H1 (cell line): ENCODE measurements around the gene SLC35F3. TPM values are rescaled to one million over a fixed set of nuclear protein-coding genes. Genes with fewer than 3 reads are reported as not detected.
"Not testable (repeated sequence)": the region's sequence is repeated elsewhere in the genome, so short reads cannot be mapped to it uniquely, and the experiment has no call there.

Experiments
- CTCF ChIA-PET: fragments of 300-600 bp; sonication (Branson Sonifier 250); formaldehyde crosslinking; loops from one replicate; lab custom pipeline; 2021; ENCODE audit not compliant: partially characterized antibody; lab: Charles Lee
- POLR2A ChIA-PET: fragments of 300-600 bp; sonication (Branson Sonifier 250); formaldehyde crosslinking; loops from one replicate; lab custom pipeline; 2021; ENCODE audit warnings: inconsistent platforms; ENCODE audit not compliant: partially characterized antibody; lab: Charles Lee
- DNase-seq, 2 experiments: peaks; one replicate each; pipeline versions ENCODE4 v3.0.0 to v3.0.0-alpha.2; 2010 to 2022; ENCODE audit warnings: low spot score in 2 of 2, low read depth in 1 of 2, mixed read lengths in 1 of 2
- FAIRE-seq: peaks from 2 replicates; lab custom pipeline; 2011; peaks lifted over from hg19 to GRCh38; lab: Jason Lieb, UNC
- H2AFZ ChIP-seq: 2 replicates; pipeline ENCODE4 v1.8.1; 2012; ENCODE audit warnings: low read length, inconsistent platforms
- H2AK5ac ChIP-seq: 2 replicates; pipeline ENCODE4 v1.6.1; 2013; ENCODE audit warnings: low read depth, low read length
- H2BK120ac ChIP-seq: replicated peaks from 2 replicates; pipeline ENCODE3; 2013; ENCODE audit warnings: low read depth, low read length, inconsistent platforms
- H2BK12ac ChIP-seq: 2 replicates; pipeline ENCODE4 v1.6.1; 2013; ENCODE audit warnings: low read depth, low read length
- H2BK15ac ChIP-seq: 2 replicates; pipeline ENCODE4 v1.6.1; 2013; ENCODE audit warnings: low read length
- H2BK20ac ChIP-seq: 2 replicates; pipeline ENCODE4 v1.6.1; 2013; ENCODE audit warnings: low read length
- H2BK5ac ChIP-seq: 2 replicates; pipeline ENCODE4 v1.6.1; 2013; ENCODE audit warnings: low read depth, low read length
- H3K14ac ChIP-seq: 2 replicates; pipeline ENCODE4 v1.6.1; 2013; ENCODE audit warnings: inconsistent platforms; ENCODE audit not compliant: insufficient read length
- H3K18ac ChIP-seq: 2 replicates; pipeline ENCODE4 v1.6.1; 2013; ENCODE audit warnings: low read length; ENCODE audit errors: extremely low read depth
- H3K23ac ChIP-seq: 2 replicates; pipeline ENCODE4 v1.6.1; 2013; ENCODE audit warnings: inconsistent platforms; ENCODE audit not compliant: insufficient read length
- H3K23me2 ChIP-seq: 2 replicates; pipeline ENCODE4 v1.6.1; 2013; ENCODE audit warnings: low read depth, low read length
- H3K27ac ChIP-seq: 2 replicates; pipeline ENCODE4 v1.6.1; 2011; ENCODE audit warnings: low read depth, low read length, inconsistent platforms
- H3K27me3 ChIP-seq, 4 experiments: replicated peaks in 1 of 4; 1 replicate in 1 of 4; 2 replicates in 3 of 4; pipeline versions ENCODE4 v1.6.1 to v1.8.1; 2011 to 2013; ENCODE audit warnings: low read length in 3 of 4, mild to moderate bottlenecking in 3 of 4, inconsistent platforms in 2 of 4, mixed read lengths in 2 of 4, moderate library complexity in 1 of 4; ENCODE audit not compliant: control insufficient read depth in 3 of 4, insufficient read depth in 3 of 4; ENCODE audit errors: extremely low read depth in 1 of 4
- H3K36me3 ChIP-seq, 4 experiments: 2 replicates each; pipeline versions ENCODE4 v1.6.1 to v1.8.1; 2011 to 2013; ENCODE audit warnings: mild to moderate bottlenecking in 4 of 4, low read length in 3 of 4, moderate library complexity in 2 of 4, control low read depth in 1 of 4, inconsistent platforms in 1 of 4; ENCODE audit not compliant: insufficient read depth in 4 of 4, control insufficient read depth in 2 of 4
- H3K4ac ChIP-seq: replicated peaks from 2 replicates; pipeline ENCODE3; 2013; ENCODE audit warnings: low read length, low read depth, mixed read lengths, inconsistent platforms; ENCODE audit not compliant: insufficient read length
- H3K4me1 ChIP-seq, 4 experiments: replicated peaks in 1 of 4; 1 replicate in 1 of 4; 2 replicates in 3 of 4; pipeline versions ENCODE4 v1.6.1 to v1.8.1; 2011 to 2013; ENCODE audit warnings: low read length in 3 of 4, inconsistent platforms in 2 of 4, mixed read lengths in 1 of 4; ENCODE audit not compliant: insufficient read depth in 4 of 4, control insufficient read depth in 3 of 4
- H3K4me2 ChIP-seq, 2 experiments: 2 replicates each; pipeline versions ENCODE4 v1.6.1 to v1.8.1; 2011 to 2013; ENCODE audit warnings: low read depth in 2 of 2, low read length in 2 of 2, control low read depth in 1 of 2, inconsistent platforms in 1 of 2, mild to moderate bottlenecking in 1 of 2; ENCODE audit not compliant: insufficient read depth in 1 of 2
- H3K4me3 ChIP-seq, 4 experiments: fragments of 200-600, 300-600 bp in 1 of 4; sonication (generic), shearing (Covaris generic), sonication (Bioruptor Twin) in 1 of 4; 2 replicates each; pipeline versions ENCODE4 v1.5.1 to v1.8.1; 2011 to 2016; ENCODE audit warnings: low read length in 4 of 4, low read depth in 3 of 4, control low read depth in 2 of 4, inconsistent platforms in 2 of 4, mild to moderate bottlenecking in 2 of 4, mixed read lengths in 1 of 4, moderate library complexity in 1 of 4; ENCODE audit not compliant: insufficient read depth in 2 of 4; ENCODE audit errors: extremely low read depth in 1 of 4
- H3K56ac ChIP-seq: replicated peaks from 2 replicates; pipeline ENCODE3; 2013; ENCODE audit warnings: low read depth, mild to moderate bottlenecking, mixed read lengths, low read length, inconsistent platforms; ENCODE audit not compliant: insufficient read length
- H3K79me1 ChIP-seq: 2 replicates; pipeline ENCODE4 v1.6.1; 2013; ENCODE audit warnings: low read depth, low read length, control low read depth
- H3K79me2 ChIP-seq, 2 experiments: 2 replicates each; pipeline versions ENCODE4 v1.6.1 to v1.8.1; 2012 to 2013; ENCODE audit warnings: low read length in 2 of 2, mild to moderate bottlenecking in 2 of 2, inconsistent platforms in 1 of 2; ENCODE audit not compliant: insufficient read depth in 2 of 2, control insufficient read depth in 1 of 2
- H3K9ac ChIP-seq, 4 experiments: replicated peaks in 1 of 4; 1 replicate in 1 of 4; 2 replicates in 3 of 4; pipeline versions ENCODE4 v1.6.1 to v1.8.1; 2011 to 2013; ENCODE audit warnings: low read depth in 3 of 4, low read length in 3 of 4, control low read depth in 2 of 4, mild to moderate bottlenecking in 2 of 4, moderate library complexity in 2 of 4, inconsistent platforms in 1 of 4; ENCODE audit errors: extremely low read depth in 1 of 4
- H3K9me3 ChIP-seq, 2 experiments: 2 replicates each; pipeline versions ENCODE4 v1.6.1 to v1.8.1; 2012 to 2013; ENCODE audit warnings: mild to moderate bottlenecking in 2 of 2, moderate library complexity in 2 of 2, control low read depth in 1 of 2, inconsistent platforms in 1 of 2, low read depth in 1 of 2, low read length in 1 of 2, mixed read lengths in 1 of 2; ENCODE audit not compliant: insufficient read depth in 2 of 2
- H4K20me1 ChIP-seq, 2 experiments: replicated peaks in 1 of 2; 2 replicates each; pipeline versions ENCODE3 to v1.8.1; 2011 to 2013; ENCODE audit warnings: inconsistent platforms in 2 of 2, low read length in 2 of 2, mild to moderate bottlenecking in 1 of 2; ENCODE audit not compliant: insufficient read depth in 2 of 2, control insufficient read depth in 1 of 2
- H4K5ac ChIP-seq: 2 replicates; pipeline ENCODE4 v1.6.1; 2013; ENCODE audit warnings: low read length, low read depth, mixed read lengths, inconsistent platforms; ENCODE audit not compliant: insufficient read length
- H4K8ac ChIP-seq: 2 replicates; pipeline ENCODE4 v1.8.0; 2013; ENCODE audit warnings: mild to moderate bottlenecking, moderate library complexity, low read length, inconsistent platforms; ENCODE audit not compliant: insufficient read depth; ENCODE audit errors: extremely low read depth
- H4K91ac ChIP-seq: replicated peaks from 2 replicates; pipeline ENCODE3; 2013; ENCODE audit warnings: low read length, mixed read lengths, inconsistent platforms; ENCODE audit not compliant: insufficient read length
- WGBS, 2 experiments: shearing (Covaris generic) in 1 of 2; methylation state at CpG; one replicate each; pipeline versions ENCODE4 v1.1.6 to v1.1.7; 2013 to 2015; ENCODE audit warnings: low lambda C conversion rate in 2 of 2, mixed read lengths in 2 of 2, inconsistent platforms in 1 of 2, low coverage in 1 of 2, missing lambda C conversion rate in 1 of 2; ENCODE audit not compliant: insufficient replicate concordance in 2 of 2, insufficient coverage in 1 of 2, insufficient read length in 1 of 2; ENCODE audit errors: extremely low coverage in 1 of 2, missing lambda C conversion rate in 1 of 2; 5-methylcytosine and 5-hydroxymethylcytosine counted together
- polyA plus RNA-seq, 7 experiments: library from polyadenylated mRNA; depleted of rRNA in 3 of 7; stranded (reverse) in 5 of 7; unstranded in 2 of 7; fragments of >200 nt in 5 of 7; fragments of 200-250 nt in 2 of 7; gene quantifications; 1 replicate in 5 of 7; 2 replicates in 1 of 7; 4 replicates in 1 of 7; pipeline versions ENCODE4 v1.2.1 to v1.2.3, GENCODE V29; 2011 to 2013; ENCODE audit warnings: missing spikeins in 2 of 7, mixed read lengths in 2 of 7
- total RNA-seq: library from RNA; stranded (reverse); fragmentation: NEBNext Ultra II Directional; extraction: Animal tissue kit (Norgen Biotek cat#: 25700); gene quantifications from 2 replicates; pipeline ENCODE4 v1.2.1, GENCODE V29; 2021

Gene SLC35F3
- total and polyA plus RNA-seq, 2 of the 8 experiments (the other 6 are each of a cell fraction or from before 2014, with no cell fraction given): 0.78 to 1.2 TPM

DNA sequence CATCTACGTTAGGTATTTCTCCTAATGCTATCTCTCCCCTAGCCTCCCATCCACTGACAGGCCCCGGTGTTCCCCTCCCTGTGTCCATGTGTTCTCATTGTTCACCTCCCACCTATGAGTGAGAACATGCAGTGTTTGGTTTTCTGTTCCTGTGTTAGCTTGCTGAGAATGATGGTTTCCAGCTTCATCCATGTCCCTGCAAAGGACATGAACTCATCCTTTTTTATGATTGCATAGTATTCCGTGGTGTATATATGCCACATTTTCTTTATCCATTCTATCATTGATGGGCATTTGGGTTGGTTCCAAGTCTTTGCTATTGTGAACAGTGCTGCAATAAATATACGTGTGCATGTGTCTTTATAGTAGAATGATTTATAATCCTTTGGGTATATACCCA lies 247.9 kb downstream of the SLC35F3 start:
- H4K91ac ChIP-seq, H3K9me3 ChIP-seq, H2BK5ac ChIP-seq, DNase-seq, H2BK120ac ChIP-seq, H4K5ac ChIP-seq, H3K4me3 ChIP-seq, H2BK20ac ChIP-seq, H3K79me1 ChIP-seq, H3K4me1 ChIP-seq, H3K4me2 ChIP-seq, H3K4ac ChIP-seq, H3K56ac ChIP-seq, H3K23me2 ChIP-seq, H3K36me3 ChIP-seq, POLR2A ChIA-PET, H2BK15ac ChIP-seq, H2BK12ac ChIP-seq, H3K9ac ChIP-seq, H3K14ac ChIP-seq, H3K27ac ChIP-seq, H3K18ac ChIP-seq, H4K8ac ChIP-seq, H3K23ac ChIP-seq, H3K79me2 ChIP-seq, FAIRE-seq, H4K20me1 ChIP-seq, H2AFZ ChIP-seq, H3K27me3 ChIP-seq, H2AK5ac ChIP-seq: not testable (repeated sequence)
- WGBS, 2 experiments: 90% methylated on average over 4 of the region's 4 CpGs; no CpG with 5 or more reads in 1 of the 2 experiments
- CTCF ChIA-PET: interaction anchor here (2.0 kb wide), 1 partner anchor 33 kb away, joined by 5 read pairs; no protein-coding TSS in a partner anchor
